ENCODE data around the gene NRSN2. TPM values are rescaled to one million over a fixed set of nuclear protein-coding genes. Genes with fewer than 3 reads are reported as not detected.

The NRSN2 gene
- total RNA-seq, 1 experiment from 2014 or later = 1.9 TPM

GRCh38 chr20:366719-367485 is 20.0 kb downstream of the NRSN2 start:
- no peaks in the 10 kb centered on the region for H3K36me3 ChIP-seq (ENCODE audit: control insufficient read depth in 1 of 2, insufficient read depth in 2 of 2, low read length in 2 of 2)
- H3K9ac ChIP-seq (ENCODE audit: low read length) = peak overlapping the region; percentile 30
- peak overlapping the region; percentile 55 for H3K27ac ChIP-seq (ENCODE audit: low read depth, low read length)
- H3K4me1 ChIP-seq (ENCODE audit: control insufficient read depth in 1 of 2, insufficient read depth in 2 of 2, low read length in 2 of 2) = peaks cover 87% of the 10 kb centered on the region in 2 experiments
- TF ChIP-seq POLR2A (IDR thresholded peaks at IDR 0.05; ENCODE audit: borderline replicate concordance, extremely low read depth, insufficient read depth, insufficient read length) (no peak), SRF (IDR thresholded peaks at IDR 0.05; ENCODE audit: low read depth) (no peak), POLR2AphosphoS5 (IDR thresholded peaks at IDR 0.05; ENCODE audit: low read depth, low read length) (no peak), JUND (IDR thresholded peaks at IDR 0.05) (no peak), CTCF (IDR thresholded peaks at IDR 0.05 in 2 of 3, conservative IDR thresholded peaks at IDR 0.05 in 1 of 3; ENCODE audit: borderline replicate concordance in 1 of 3, insufficient read depth in 1 of 3, low read depth in 2 of 3, low read length in 2 of 3) (no peak), ATF3 (IDR thresholded peaks at IDR 0.05) (no peak), SIN3A (IDR thresholded peaks at IDR 0.05; ENCODE audit: low read depth) (no peak), EZH2phosphoT487 (IDR thresholded peaks at IDR 0.05; ENCODE audit: borderline replicate concordance) (no peak), TCF7L2 (IDR thresholded peaks at IDR 0.05; ENCODE audit: borderline replicate concordance, extremely low read depth, insufficient read depth, insufficient read length) (no peak), ELF1 (IDR thresholded peaks at IDR 0.05; ENCODE audit: borderline replicate concordance, low read depth) (no peak), ZNF274 (IDR thresholded peaks at IDR 0.05; ENCODE audit: low read depth, low read length) (no peak)
- TF ChIP-seq, protein P1, sequence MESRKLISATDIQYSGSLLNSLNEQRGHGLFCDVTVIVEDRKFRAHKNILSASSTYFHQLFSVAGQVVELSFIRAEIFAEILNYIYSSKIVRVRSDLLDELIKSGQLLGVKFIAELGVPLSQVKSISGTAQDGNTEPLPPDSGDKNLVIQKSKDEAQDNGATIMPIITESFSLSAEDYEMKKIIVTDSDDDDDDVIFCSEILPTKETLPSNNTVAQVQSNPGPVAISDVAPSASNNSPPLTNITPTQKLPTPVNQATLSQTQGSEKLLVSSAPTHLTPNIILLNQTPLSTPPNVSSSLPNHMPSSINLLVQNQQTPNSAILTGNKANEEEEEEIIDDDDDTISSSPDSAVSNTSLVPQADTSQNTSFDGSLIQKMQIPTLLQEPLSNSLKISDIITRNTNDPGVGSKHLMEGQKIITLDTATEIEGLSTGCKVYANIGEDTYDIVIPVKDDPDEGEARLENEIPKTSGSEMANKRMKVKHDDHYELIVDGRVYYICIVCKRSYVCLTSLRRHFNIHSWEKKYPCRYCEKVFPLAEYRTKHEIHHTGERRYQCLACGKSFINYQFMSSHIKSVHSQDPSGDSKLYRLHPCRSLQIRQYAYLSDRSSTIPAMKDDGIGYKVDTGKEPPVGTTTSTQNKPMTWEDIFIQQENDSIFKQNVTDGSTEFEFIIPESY (IDR thresholded peaks at IDR 0.05; ENCODE audit: extremely low read depth, insufficient replicate concordance, low read length) = no peak
- no peaks in the 10 kb centered on the region for H3K79me2 ChIP-seq (ENCODE audit: insufficient read depth, low read length)
- peak overlapping the region; percentile 55 for H3K4me2 ChIP-seq (ENCODE audit: low read length)
- H3K9me3 ChIP-seq (ENCODE audit: control insufficient read depth in 1 of 2, insufficient read depth in 1 of 2, low read depth in 1 of 2, low read length in 2 of 2) = no peaks in the 10 kb centered on the region
- H3K27me3 ChIP-seq (ENCODE audit: insufficient read depth, low read length) = no peaks in the 10 kb centered on the region
- ATAC-seq = no peak
- ChIA-PET CTCF (no interaction called here), RAD21 (ENCODE audit: low non-redundant PET in 1 of 2, low total read pairs in 2 of 2, uncharacterized antibody in 2 of 2, unreplicated experiment in 2 of 2) (no interaction called here), POLR2A (interaction anchor here (1.1 to 29.0 kb wide), 6 partner anchors 10 to 177 kb away, joined by 4 to 779 read pairs (median 7); partner anchors contain the start of genes CSNK2A1, RBCK1 and TRIB3)
- no TSS peak for BruUV-seq (replicated peaks)
- intact Hi-C loops (cut with micrococcal nuclease) = no loop called here
- no peak for DNase-seq (ENCODE audit: low read depth, low spot score)
- no peak overlapping the region for H3K4me3 ChIP-seq (replicated peaks in 1 of 2; ENCODE audit: low read depth in 1 of 2, low read length in 2 of 2)
- H4K20me1 ChIP-seq (ENCODE audit: insufficient read depth) = no peaks in the 10 kb centered on the region
- H3K9me2 ChIP-seq (ENCODE audit: insufficient read depth) = no peaks in the 10 kb centered on the region
- H2AFZ ChIP-seq (ENCODE audit: low read depth, low read length, poor library complexity, severe bottlenecking) = peak overlapping the region; percentile 86
